H54 (cell line): ENCODE measurements around the gene ATRIP.
A peak's percentile ranks its signal among the peaks of the same experiment; 100 is the strongest.

Experiments
- DNase-seq: peaks from one replicate; pipeline ENCODE4 v3.0.0; 2011; ENCODE audit warnings: low spot score, mixed read lengths; ENCODE audit not compliant: insufficient read length
- FAIRE-seq: peaks from 3 replicates; lab custom pipeline; 2011; peaks lifted over from hg19 to GRCh38; lab: Jason Lieb, UNC
- POLR2A ChIP-seq: IDR thresholded peaks from 2 replicates; pipeline ENCODE4 v1.6.1; 2011; ENCODE audit warnings: low read depth, mild to moderate bottlenecking, low read length

Gene ATRIP

DNA sequence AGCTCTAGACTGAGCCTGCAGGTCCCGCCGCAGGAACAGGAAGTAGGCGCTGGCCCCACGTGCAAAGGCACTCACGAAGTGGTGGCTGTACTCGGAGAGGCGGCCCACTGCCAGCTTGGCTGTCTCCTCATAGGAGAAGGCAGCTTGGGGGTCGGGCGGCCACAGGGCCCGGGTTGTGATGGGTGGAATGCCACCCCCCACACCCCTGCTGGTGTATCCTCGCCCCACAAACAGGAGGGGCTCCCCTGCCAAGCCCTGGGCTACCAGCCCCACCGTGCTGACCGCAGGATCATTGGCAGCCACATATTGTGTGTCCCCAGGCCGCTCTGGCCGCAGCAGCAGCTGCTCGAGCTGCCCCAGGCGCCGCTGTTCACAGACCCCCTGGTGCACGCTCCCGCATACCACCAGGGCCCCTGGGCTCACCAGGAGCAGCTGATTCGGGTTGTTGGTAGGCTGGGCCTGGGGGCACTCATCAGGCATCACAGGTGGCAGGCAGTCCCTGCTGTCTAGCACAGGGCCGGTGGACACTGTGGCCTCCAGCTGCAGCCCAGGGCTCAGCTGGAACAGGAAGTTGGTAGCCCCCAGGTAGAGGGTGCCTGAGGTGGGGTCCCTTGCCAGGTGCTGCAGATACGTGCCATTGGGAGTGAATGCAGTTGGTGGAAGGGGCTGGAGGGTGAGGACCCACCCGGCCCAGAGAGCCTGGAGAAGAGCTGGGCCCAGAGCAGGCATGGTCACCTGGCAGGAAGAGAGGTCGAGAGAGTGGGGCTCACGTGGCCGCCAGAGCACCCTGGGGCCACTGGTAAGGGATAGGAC is 22.4 kb upstream of the ATRIP start:
- no peak for FAIRE-seq
- no peak for DNase-seq
- no peak for TF ChIP-seq POLR2A

- TF ChIP-seq POLR2A, result no peak
- DNase-seq (no peak), FAIRE-seq (no peak)
These were observed 21.2 kb upstream of the ATRIP start for GRCh38 chr3:48425281-48425812.

- DNase-seq, result no peak
- TF ChIP-seq POLR2A, result no peak
- FAIRE-seq, result no peak
These were observed 20.1 kb upstream of the ATRIP start for GRCh38 chr3:48426401-48426909.

- DNase-seq (no peak), FAIRE-seq (no peak)
- no peak for TF ChIP-seq POLR2A
These were observed 19.4 kb upstream of the ATRIP start for GRCh38 chr3:48426944-48427629.

GRCh38 chr3:48427630-48427962 is 18.9 kb upstream of the ATRIP start:
- DNase-seq, result no peak
- TF ChIP-seq POLR2A, result no peak
- FAIRE-seq, result no peak

DNA sequence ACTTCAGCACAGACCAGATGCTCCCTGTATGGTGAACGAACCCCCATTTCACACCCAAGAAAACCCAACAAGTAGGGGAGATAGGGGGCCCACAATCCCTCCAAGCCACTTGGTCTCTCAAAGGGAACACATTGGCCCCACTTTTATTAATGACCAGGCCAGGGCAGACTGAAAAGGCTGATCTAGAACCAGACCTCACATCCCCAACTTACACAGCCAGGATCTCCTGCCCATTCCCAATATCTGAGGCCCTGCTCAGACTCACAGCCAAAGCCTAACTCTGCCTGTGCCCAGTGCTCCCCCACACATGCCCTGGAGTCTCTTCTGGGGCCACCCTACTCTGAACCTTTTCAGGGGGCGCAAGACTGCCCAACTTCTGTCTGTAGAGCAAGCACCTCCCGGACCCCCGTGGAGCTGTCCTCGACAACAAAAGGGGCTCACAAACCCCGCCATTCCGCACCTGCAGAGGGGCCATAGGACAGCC is 18.4 kb upstream of the ATRIP start:
- DNase-seq (no peak), FAIRE-seq (no peak)
- TF ChIP-seq POLR2A, result no peak

DNA sequence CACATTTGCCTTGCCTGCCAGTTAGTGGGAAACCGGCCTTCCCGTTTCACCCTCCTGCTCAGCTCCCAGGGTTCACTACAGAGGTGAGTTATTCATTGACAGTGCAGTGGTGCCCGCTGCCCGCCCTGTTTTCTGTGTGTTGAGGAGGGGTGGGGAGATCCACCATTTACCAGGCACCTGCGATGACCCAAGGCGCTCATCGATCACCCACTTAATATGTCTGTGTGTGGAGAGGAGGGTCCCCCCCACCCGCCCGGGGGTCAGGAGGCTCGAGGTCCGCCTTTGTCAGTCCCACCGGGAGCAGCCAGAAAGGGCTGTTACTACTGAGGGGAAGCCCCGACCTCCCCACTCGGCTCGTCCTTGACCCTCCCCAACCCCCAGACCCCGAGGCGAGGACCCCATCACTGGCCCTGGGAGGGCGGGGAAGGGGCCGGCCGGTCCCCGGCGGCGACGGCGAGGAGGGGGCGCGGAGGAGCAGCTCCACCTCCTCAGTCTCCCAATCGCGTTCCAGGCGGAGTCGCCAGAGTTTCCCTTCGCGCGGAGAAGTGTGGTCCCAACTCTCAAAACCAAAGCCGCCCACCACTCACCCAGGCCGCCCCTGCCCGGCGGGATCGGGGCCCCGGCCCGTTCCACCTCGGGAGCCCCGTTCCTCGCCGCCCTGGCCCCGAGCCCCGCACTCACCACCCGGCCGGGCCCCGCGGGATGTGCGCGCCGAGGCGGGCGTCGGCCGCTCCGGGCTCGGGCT is 17.8 kb upstream of the ATRIP start:
- FAIRE-seq (no peak), DNase-seq (no peak)
- no peak for TF ChIP-seq POLR2A

- peak; percentile 75 for DNase-seq
- no peak for TF ChIP-seq POLR2A
- FAIRE-seq, result no peak
These were observed 17.1 kb upstream of the ATRIP start for GRCh38 chr3:48429317-48429959.

DNA sequence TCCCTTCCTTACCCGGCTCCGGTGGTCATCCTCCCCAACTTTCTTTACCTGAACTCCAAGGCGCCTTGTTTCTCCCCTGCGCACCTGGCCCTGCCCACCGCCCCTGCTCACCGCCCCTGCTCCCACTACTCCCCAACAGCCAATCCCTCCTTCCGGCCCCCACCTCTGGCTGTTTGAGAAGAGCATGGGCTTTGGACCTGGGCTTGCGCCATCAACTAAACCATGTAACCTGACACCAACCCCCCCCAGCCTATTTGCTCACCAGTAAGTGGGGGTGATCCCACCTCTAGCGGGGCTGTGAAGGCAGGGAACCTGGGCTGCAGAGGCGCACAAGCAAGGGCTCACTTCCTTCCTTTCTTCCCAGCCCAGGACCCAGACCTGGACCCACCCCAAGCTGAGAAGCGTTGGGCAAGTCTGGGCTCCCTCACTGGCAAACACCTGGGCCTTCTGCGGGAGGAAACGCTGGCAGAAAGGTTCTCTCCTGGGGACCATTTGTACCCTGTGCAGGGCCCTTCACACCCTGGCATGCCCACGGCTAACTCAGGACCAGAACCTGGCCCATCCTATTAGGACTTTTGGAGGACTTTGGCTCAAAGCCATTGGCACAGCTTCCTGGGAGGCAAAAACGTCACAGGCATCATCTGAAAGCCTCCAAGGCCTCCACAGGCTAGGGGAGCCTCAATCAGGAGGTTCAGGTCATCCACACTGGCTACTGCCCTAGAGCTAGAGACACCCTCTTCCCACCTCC is 16.4 kb upstream of the ATRIP start, which contains the start of gene PLXNB1:
Gene PLXNB1 (minus strand): TSS at position 127 of the 748 bp plus-strand sequence. CDS start 5,475 bp downstream, outside the sequence.
- FAIRE-seq (no peak), DNase-seq (no peak)
- no peak for TF ChIP-seq POLR2A

- TF ChIP-seq POLR2A, result no peak
- DNase-seq (no peak), FAIRE-seq (no peak)
These were observed 15.8 kb upstream of the ATRIP start for GRCh38 chr3:48430708-48431101.

DNA sequence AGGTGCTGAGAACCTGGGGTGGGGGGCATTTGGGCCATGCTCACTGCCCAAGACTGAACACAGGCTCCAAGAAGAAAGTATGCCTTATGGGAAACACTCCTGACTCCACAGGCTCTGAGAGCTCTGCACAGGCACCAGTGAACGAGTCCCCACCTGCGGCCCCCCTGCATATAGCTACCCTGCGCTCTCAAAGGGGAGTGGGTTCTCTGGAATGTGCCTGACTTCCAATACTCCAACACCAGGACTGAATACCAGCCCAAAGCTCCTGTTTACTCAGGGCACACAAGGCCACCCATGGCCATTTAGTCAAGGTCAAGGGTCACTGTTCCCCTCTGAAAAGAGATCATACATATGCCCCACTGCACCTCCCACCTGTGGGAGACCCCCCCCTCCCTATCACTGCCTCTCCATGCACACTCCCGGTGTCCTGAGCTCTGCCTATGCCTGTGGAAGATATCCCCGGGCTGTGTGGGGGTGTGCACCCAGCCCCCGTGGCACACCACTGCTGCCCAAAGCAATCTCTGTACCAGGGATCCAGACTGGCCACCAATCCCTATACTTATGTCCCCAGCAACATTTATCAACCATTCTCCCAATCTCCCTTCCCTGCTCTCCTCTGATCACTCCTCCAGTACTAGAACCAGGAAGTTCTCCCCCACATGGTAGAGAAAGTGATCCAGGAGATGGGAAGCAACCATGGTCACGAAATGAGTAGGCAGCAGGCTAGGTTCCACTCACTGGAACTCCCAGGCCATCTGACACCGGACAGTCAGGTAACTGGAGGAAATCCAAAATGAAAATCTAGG is 15.1 kb upstream of the ATRIP start:
- FAIRE-seq (no peak), DNase-seq (no peak)
- TF ChIP-seq POLR2A, result no peak
